Measurements from ENCODE around the gene CAMK1G.

The CAMK1G gene

GRCh38 chr1:209583408-209583807 lies at the start of gene CAMK1G:
TSS of gene CAMK1G (plus strand) at chr1:209583714. CDS start at chr1:209594984, 11,270 bp downstream.
- no peak for DNase-seq

GRCh38 chr1:209534496-209535250 lies 48.8 kb upstream of the CAMK1G start:
- DNase-seq = no peak

DNA sequence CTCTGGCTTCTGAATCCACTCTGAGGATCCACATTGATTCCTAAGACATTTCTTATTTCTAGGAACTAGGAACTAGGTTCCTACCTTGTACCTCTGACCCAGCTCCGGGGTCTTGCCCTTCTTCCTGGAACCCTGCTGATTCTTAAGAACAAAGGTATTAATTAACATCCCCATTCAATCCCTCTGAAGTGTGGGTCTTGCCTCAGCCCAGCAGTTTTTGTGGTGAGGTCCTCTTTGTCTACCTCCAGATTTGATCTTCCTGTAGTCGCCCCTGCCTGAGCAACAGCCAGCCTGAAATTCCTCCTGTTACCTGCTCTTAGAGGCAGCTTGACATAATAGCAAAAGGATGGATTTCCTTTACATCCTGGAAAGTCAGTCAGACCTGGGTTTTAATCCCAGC lies 46.7 kb upstream of the CAMK1G start:
- DNase-seq = no peak

DNA sequence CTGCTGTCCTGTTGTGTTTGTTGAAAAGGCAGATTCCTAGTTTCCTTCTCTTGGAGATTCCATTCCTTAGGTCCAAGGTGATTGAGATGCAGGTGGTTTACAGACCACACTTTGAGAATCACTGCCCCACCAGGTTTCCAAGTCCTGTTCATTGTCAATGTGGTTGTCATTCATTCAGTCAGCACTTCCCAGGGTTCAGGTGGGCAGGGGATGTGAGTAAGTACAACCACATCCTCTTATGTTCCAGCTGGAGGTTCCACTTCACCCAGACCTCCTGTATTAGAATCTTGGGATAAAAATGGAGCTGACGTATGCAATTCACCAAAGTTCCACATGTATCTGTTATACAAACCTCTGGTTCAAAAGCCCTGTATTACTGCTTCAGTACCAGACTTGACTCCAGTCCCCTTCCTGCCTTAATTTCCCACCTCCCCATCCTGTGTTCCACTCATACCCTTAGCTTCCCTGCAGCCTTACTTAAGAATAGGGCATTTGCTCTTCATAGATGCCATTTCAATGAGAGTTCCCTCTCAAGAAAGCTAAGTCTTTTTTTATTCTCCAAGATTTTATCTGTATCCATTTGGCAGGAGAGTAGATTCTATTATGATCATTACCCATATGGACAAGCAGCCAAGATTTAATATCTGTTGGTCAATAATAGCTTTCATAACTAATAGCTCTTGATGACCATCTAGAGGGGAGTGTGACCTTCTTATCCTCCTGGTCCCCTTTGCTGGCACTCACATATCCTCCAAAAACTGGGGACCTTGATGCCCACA lies 46.0 kb upstream of the CAMK1G start:
- DNase-seq = no peak

DNA sequence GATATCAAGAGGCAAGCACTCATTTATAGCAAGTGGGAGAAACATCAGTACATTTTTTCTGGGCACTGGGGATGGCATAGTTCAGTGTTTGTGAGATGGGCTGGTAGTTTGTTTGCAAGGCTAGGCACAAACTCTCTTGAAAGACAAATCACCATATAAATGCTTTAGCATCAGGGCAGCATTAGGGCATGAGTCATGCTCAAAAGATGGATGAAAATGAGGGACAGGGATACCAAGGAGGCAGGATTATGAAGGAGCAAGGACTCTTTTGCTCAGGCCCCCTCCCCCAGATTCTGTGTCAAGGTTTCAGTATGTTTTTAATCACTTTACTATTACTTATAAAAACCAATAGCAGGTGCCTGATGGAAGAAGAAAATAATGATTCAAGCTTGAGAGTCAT lies 43.9 kb upstream of the CAMK1G start:
- no peak for DNase-seq

DNA sequence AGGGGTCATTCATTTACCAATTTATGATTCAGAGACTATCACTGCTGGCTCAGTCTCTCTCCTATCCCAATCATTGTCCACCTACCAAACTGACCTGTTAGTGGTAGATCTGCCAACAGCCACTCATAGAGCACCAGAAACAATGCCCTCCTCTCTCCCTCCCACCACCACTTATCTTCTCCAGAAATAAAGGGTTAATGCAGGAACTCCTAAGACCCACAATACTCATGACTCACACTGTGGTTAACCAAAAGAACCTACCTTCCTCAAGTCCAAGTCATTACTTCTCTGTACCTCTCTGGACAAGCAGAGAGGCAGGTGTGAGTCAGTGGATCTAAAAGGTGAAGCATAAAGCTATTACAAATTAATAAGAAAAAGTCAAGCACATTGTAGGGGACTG lies 40.9 kb upstream of the CAMK1G start:
- DNase-seq = no peak

DNA sequence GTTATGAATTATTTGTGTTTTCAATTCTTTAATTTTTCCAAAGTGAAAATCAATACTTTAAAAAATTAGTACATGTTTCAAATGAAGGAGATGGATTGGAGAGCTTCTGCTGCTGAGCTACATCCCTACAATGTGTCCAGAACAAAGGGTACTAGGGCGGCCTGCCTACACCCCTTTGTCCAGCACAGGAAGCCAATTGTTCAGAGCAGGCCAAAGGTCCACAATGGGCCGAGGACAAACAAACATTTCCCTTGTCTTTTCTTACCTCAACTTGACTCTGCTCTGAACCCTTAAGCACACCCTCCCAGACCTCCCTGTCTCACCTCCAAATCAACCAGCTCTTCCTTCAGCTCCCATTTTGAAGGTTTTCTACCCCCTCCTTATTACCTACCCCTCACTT lies 39.4 kb upstream of the CAMK1G start:
- no peak for DNase-seq

- DNase-seq = no peak
Measured at GRCh38 chr1:209545423-209545822, 38.1 kb upstream of the CAMK1G start.

DNA sequence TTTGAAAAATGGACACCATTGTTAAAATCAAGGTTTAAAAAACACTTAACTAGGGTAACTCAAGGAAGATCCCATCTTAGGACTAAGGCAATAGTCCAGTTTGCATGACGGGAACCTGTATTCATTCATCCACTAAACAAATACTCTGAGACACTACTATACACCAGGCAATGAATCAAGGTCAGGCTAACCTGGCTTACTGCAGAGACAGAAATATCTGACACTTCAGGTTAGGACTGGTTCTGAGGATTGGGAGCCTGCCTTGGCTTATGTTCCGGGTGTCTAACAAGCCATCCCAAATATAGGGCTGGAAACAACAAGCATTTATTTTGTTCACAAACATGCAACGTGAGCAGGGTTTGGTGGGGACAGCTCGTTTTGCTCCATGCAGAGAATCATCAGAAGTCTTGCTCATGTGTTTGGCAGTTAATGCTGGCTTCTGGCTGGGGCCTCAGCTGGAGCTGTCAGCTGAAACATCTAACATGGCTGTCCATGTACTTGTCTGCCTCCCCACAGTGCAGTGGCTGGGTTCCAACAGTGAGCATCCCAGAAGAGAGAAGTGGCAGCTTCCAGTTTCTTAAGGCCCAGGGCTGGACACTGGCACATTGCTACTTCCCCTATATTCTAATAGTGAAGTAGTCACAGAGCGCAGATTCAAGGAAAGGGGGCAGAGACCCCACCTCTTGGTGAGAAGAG lies 37.0 kb upstream of the CAMK1G start:
- no peak for DNase-seq

GRCh38 chr1:209547626-209548025 lies 35.9 kb upstream of the CAMK1G start:
- no peak for DNase-seq

DNA sequence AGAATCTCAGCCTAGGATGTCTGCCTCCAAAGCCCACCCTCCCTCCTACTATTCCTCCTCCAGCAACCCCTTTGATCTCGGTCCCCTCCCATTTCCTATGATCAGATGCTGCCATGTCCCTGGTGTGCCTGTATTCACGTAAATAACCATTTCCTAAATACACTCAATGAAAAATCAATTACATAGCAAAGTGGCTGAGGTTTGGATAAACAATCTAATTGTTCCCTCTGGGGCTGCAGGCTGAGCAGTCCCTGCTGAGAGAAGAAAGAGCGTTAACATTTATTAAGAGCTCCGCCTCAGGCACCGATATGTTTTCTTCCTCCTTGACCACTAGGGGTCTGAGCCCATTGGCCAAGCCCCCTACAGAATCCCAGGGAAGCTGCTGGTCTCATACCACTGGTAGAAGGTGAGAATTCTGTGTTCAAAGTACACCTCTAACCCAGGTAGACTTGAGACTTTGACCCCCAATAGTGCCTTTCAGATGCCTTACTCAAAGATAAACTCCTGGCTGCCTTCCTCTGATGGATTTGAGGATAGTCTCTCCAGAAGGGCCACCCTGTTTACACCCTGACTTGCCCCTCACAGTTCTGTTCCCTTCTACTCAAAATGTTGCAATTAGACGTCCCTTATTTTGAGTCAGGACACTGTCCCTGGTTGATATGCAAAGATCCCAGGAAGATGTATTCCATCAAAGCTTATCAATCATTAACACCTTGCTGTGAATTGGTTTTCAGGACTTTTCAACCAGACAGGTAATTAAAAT lies 33.9 kb upstream of the CAMK1G start:
- DNase-seq = no peak

GRCh38 chr1:209550519-209550918 lies 33.0 kb upstream of the CAMK1G start:
- no peak for DNase-seq

- DNase-seq = no peak
Measured at GRCh38 chr1:209552406-209553264, 30.9 kb upstream of the CAMK1G start.

- no peak for DNase-seq
Measured at GRCh38 chr1:209554761-209555611, 28.5 kb upstream of the CAMK1G start.

- DNase-seq = no peak
Measured at GRCh38 chr1:209556162-209556690, 27.3 kb upstream of the CAMK1G start.

DNA sequence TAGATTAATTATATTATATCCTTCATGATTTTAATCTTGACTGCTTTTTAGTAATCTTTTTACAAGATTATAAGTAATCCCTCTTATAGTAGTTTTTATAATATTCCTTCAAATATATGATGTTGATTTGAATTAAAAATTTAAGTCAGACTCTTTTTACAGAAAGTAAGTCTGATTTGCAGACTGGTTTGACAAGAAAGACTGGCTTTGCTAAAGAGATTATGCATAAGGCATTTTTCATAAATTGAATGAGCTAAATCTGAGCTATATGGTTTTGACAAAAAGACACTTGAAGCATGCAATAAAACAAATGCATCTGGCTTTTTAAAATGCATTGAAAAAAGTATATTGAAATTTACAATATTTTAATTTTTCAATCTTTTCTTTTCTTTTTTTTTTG lies 26.3 kb upstream of the CAMK1G start:
- no peak for DNase-seq

DNA sequence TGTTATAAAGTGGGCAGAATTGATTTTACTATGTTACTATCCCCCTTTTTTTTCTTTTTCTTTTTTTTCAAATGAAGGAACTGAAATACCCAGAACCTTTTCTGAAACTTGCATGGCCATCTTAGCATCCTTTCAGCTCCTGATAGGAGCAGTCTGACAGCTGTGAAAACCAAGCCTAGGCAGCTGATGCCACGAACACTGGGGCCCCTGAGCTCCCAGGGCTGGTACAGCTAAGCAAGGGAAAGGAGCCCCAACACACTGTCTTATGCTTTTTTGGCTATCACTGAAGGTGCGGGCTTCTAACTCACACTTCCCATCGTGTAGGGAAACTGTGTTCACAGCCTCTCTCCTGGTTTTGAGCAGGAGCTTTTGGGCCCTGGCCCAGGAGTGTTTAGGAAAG lies 23.0 kb upstream of the CAMK1G start:
- DNase-seq = no peak

GRCh38 chr1:209560952-209561351 lies 22.6 kb upstream of the CAMK1G start:
- DNase-seq = no peak

- DNase-seq = no peak
Measured at GRCh38 chr1:209561532-209561931, 22.0 kb upstream of the CAMK1G start.

DNA sequence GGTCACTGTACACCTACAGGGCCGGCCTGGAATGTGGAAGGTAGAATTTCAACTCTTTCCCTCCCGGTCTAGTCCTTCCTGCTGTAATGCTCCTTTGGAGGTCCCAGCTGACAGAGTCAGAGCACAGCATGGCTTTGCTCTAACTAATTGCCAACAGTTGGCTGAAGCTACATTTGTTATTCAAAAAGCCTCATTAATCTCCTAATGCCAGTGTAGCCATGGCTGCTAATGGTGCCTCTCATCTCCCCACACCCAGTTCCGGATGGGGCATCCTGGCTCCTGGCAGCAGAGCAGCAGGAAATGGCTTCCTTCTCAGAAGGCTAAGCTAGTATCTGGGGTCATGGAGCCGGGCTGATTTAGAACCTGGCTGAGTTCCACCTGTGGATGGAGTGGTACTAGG lies 18.7 kb upstream of the CAMK1G start:
- DNase-seq = no peak
